T-helper 2 cell (primary cell): ENCODE data around the gene KRTAP29-1.
"Not testable (repeated sequence)": the region's sequence is repeated elsewhere in the genome, so short reads cannot be mapped to it uniquely, and the experiment has no call there.

Source experiments
- DNase-seq, 5 experiments: peaks; one replicate each; pipeline versions ENCODE4 v3.0.0 to v3.0.0-alpha.2; 2012 to 2022

KRTAP29-1 gene

DNA sequence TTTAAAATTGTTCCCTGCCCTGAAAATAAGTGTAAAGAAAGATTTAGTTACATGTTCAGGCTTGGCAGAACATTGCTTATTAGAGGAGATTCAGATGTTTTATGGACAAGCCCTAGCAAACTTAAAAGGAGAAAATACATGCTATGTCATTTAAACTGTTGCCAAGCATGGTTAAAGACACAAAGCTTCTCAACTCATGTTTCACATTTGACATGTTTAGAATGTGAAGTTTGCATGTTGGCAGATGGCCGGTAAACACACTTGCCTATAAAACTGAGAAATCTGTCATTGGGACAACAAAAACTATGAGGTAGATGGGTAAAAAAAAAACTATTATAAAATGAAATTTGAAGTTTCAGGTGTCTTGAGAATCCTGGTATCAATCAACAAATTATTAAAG lies 5.8 kb downstream of the KRTAP29-1 start:
- DNase-seq: no peak

GRCh38 chr17:41294016-41294415 lies 8.6 kb downstream of the KRTAP29-1 start:
- DNase-seq: no peak

- DNase-seq: no peak
Measured at GRCh38 chr17:41287050-41287449, 15.6 kb downstream of the KRTAP29-1 start.

GRCh38 chr17:41284546-41284945 lies 18.1 kb downstream of the KRTAP29-1 start:
- DNase-seq: no peak

DNA sequence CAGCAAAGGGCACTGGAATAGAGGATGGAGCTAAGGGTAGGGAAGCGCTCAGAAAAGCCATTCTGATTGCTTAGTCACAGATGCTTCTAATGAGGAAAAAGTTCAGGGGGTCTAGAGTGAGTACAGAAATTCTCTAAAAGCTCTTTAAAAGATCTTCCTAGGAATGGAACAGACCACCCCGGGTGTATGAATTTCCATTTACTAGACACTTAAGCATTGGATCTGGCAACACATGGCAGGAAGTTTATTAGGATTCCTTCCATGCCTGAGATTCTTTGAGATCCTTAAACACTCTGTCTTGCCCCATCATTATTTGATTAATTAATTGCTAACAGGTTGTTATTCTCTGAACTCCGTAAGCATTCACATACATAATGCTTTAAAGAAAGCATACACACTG lies 18.6 kb downstream of the KRTAP29-1 start:
- no peak for DNase-seq

DNA sequence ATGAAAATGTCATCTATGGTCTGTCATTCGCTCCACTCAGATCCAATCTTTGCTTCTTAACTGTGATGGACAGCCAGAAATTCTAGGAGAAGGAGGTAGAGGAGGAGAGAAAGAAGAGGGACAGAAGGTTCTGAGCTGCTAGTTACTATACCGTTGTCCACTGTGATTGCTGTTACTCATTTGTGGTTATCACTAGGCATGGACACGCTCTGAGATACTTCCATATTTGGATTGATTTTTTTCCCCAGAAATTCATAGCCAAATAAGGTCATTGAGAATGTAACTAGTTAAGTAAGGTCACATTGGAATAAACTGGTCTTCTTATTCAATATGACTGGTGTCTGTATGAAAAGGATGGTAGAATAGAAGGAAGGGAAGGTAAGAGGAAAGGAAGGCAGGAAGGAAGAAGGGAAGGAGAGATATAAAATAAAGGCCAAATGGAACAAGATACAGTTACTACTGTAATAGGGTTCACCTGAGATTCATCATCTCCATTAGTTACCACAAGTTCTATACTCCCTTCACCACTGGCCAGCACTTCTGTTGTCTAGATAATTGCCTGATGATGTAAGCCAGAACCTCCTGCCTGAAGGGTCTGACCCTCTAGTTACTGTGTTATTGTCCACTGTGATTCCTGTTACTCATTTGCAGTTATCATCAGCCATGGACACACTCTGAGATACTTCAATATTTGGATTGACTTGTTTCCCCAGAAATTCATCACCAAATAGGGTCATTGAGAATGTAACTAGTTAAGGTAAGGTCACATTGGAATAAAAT lies 24.3 kb downstream of the KRTAP29-1 start:
- no peak for DNase-seq

DNA sequence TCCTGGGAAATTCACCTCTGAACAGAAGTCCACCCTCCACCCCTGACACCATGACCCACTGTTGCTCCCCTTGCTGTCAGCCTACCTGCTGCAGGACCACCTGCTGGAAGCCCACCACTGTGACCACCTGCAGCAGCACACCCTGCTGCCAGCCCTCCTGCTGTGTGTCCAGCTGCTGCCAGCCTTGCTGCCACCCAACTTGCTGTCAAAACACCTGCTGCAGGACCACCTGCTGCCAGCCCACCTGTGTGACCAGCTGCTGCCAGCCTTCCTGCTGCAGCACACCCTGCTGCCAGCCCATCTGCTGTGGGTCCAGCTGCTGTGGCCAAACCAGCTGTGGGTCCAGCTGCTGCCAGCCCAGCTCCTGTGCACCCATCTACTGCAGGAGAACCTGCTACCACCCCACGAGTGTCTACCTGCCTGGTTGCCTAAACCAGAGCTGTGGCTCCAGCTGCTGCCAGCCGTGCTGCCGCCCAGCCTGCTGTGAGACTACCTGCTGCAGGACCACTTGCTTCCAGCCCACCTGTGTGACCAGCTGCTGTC lies 26.9 kb downstream of the KRTAP29-1 start, which contains the start of gene KRTAP9-7:
Gene KRTAP9-7 (plus strand): TSS at position 51 of the 543 bp plus-strand sequence. CDS start 0 bp downstream, at position 51.
- not testable (repeated sequence) for DNase-seq

DNA sequence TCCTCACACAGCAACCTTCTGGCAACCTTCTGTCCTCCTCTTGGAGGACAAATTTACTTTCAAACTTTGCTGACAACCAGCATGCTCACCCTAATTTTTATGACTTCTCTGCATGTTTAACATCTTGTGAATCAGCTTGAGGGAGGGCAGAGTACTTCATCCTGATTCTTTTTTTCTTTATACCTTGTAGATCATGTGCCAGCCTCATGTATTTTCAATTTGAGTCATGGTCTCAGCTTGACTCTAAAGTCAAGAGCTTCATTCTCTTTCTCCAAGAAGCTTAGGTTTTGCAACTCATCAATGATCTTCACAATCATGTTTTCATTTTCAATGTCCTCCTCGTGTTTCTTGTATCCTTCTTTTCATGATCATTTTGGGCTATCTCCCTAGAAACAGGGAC lies 30.8 kb downstream of the KRTAP29-1 start:
- no peak for DNase-seq

- DNase-seq: not testable (repeated sequence)
Measured at GRCh38 chr17:41271323-41271722, 31.3 kb downstream of the KRTAP29-1 start.

- DNase-seq: no peak
Measured at GRCh38 chr17:41267711-41268110, 34.9 kb downstream of the KRTAP29-1 start.

DNA sequence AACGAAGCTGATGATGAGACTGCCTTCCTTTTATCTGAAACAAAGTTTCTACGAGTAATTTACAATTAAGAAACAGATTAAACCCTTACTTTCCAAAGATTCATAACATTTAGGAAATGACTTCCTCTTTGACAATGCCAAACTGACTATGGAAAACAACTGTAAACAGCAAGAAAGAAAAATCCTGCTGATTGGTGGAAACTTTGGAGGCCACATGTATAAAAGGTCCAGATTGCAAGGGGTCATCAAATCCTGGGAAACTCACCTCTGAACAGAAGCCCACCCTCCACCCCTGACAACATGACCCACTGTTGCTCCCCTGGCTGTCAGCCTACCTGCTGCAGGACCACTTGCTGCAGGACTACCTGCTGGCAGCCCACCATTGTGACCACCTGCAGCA lies 37.6 kb downstream of the KRTAP29-1 start, which contains the start of gene KRTAP9-6:
Gene KRTAP9-6 (plus strand): TSS at position 301 of the 400 bp plus-strand sequence. CDS start 0 bp downstream, at position 301.
- no peak for DNase-seq

GRCh38 chr17:41264599-41264998 lies 38.1 kb downstream of the KRTAP29-1 start:
- no peak for DNase-seq

DNA sequence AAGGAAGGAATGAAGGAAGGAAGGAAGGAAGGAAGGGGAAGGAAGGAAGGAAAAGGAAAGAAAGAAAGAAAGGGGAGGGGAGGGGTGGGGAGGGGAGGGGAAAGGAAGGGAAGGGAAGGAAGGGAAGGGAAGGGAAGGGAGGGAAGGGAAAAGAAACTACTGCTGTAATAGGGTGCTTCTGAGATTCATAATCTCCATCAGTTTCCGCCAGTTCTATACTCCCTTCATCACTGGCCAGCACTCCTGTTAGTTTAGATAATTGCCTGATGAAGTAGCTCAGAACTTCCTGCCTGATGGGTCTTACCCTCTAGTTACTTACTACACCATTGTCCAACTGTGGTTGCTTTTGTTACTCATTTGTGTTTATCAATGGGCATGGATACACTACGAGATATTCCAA lies 39.4 kb downstream of the KRTAP29-1 start:
- DNase-seq: no peak

DNA sequence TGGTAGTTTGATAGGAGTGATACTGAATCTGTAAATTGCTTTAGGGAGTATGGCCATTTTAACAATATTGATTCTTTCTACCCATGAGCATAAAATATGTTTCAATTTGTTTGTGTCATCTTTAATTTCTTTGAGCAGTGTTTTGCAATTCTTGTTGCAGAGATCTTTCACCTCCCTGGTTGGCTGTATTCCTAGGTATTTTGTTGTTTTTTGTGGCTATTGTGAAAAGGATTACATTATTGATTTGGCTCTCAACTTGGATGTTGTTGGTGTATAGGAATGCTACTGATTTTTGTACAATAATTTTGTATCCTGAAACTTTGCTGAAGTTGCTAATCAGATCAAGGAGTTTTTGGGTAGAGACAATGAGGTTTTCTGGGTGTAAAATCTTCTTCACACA lies 44.2 kb downstream of the KRTAP29-1 start:
- DNase-seq: no peak

DNA sequence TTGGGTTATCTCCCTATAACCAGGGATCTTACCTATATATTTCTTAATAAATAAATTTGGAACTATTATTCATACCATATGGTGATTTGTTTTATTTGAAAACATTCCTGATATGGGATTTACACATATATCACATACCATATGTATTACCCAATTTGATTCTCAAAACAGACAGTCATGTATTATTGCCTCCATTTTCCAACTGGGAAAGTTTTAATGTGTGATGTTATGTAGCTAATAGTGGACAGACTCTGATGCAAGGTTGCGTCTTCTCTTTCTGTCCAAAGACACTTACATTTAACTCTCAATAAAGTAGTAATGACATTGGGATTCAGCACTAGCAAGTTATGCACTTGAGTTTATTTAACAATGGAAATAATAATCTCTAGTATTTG lies 46.4 kb downstream of the KRTAP29-1 start:
- DNase-seq: no peak

GRCh38 chr17:41255381-41256290 lies 47.0 kb downstream of the KRTAP29-1 start, which contains the start of gene KRTAP9-9:
Gene KRTAP9-9, plus strand, starts transcription at chr17:41255384.
- not testable (repeated sequence) for DNase-seq

DNA sequence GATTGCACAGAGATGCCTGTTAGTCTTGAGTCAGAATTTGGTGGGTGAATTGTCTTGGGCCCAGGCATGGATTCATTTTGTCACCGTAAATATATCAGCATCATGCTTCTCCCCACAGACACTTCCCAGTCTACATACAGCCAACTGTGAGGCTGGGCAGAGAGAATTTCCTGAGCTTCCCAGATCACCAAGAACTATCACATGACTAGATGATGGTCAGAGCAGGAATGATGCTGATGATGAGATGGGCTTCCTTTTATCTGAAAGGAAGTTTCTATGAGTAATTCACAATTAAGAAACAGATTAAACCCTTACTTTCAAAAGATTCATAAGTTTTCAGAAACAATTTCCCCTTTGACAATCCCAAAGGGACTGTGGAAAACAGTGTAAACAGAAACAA lies 47.8 kb downstream of the KRTAP29-1 start:
- no peak for DNase-seq
